ENCODE results near the gene LIPG. TPM values are rescaled to one million over a fixed set of nuclear protein-coding genes. Genes with fewer than 3 reads are reported as not detected.
"Not testable (repeated sequence)": the region's sequence is repeated elsewhere in the genome, so short reads cannot be mapped to it uniquely, and the experiment has no call there.

Gene LIPG
- total RNA-seq, 2 donors from 2014 or later, result not detected

DNA sequence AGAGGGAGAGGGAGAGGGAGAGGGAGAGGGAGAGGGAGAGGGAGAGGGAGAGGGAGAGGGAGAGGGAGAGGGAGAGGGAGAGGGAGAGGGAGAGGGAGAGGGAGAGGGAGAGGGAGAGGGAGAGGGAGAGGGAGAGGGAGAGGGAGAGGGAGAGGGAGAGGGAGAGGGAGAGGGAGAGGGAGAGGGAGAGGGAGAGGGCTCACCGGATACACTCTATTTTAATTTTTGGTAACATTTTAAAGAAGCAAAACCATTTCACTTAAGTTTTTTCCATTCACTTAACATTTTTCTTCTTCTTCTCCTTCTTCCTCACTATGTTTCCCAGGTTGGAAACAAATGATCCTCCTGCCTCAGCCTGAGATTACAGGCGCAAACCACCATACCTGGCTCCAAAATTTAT lies 17.2 kb downstream of the LIPG start:
- not testable (repeated sequence) for H3K36me3 Mint-ChIP-seq (ENCODE audit: low read depth); H3K4me3 Mint-ChIP-seq; H3K27ac Mint-ChIP-seq; H3K4me1 Mint-ChIP-seq; H3K27me3 Mint-ChIP-seq; H3K9me3 Mint-ChIP-seq; ATAC-seq (replicated peaks)

DNA sequence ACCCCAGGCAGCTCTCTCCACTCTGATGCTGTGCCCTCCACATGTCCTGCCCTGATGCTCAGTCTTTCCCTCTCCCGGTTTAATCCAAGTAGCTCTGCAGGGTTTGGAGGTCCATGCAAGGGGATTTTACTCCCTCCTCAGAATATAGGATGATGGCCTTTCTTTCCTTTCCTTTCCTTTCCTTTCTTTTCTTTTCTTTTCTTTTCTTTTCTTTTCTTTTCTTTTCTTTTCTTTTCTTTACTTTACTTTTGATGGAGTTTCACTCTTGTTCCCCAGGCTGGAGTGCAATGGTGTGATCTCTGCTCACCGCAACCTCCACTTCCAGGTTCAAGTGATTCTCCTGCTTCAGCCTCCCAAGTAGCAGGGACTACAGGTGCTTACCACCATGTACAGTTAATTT lies 17.7 kb downstream of the LIPG start:
- H3K4me3 Mint-ChIP-seq; H3K27me3 Mint-ChIP-seq; H3K4me1 Mint-ChIP-seq; H3K27ac Mint-ChIP-seq; H3K9me3 Mint-ChIP-seq; H3K36me3 Mint-ChIP-seq (ENCODE audit: low read depth); ATAC-seq (replicated peaks): not testable (repeated sequence)

DNA sequence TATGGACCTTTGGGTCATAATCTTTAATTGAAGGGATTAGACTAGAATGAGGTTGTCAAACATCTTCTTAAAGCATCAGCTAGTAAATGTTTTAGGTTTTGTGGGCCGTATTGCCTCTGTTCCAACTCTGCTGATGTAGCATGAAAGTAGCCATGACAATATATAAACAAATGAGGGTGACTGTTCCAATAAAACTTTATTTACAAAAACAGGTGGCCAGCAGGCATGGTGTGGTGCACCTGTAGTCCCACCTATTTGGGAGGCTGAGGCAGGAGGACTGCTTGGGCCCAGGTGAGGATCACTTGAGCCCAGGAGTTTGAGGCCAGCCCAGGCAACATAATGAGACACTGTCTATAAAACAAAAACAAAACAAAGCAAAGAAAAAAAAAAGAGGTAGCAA lies 18.4 kb downstream of the LIPG start:
- Mint-ChIP-seq H3K9me3 (no peaks in the 10 kb centered on the region), H3K27ac (no peak overlapping the region), H3K36me3 (ENCODE audit: low read depth) (no peaks in the 10 kb centered on the region), H3K4me3 (no peak overlapping the region), H3K4me1 (no peaks in the 10 kb centered on the region), H3K27me3 (peaks cover 6% of the 10 kb centered on the region)
- no peak for ATAC-seq (replicated peaks)

DNA sequence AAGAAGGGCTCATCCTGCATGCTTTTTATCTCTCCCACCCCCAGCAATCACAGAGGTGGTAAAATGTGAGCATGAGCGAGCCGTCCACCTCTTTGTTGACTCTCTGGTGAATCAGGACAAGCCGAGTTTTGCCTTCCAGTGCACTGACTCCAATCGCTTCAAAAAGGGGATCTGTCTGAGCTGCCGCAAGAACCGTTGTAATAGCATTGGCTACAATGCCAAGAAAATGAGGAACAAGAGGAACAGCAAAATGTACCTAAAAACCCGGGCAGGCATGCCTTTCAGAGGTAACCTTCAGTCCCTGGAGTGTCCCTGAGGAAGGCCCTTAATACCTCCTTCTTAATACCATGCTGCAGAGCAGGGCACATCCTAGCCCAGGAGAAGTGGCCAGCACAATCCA lies 19.5 kb downstream of the LIPG start:
- no peaks in the 10 kb centered on the region for H3K36me3 Mint-ChIP-seq (ENCODE audit: low read depth)
- no peaks in the 10 kb centered on the region for H3K4me1 Mint-ChIP-seq
- H3K27me3 Mint-ChIP-seq, result peaks cover 6% of the 10 kb centered on the region
- H3K27ac Mint-ChIP-seq, result no peak overlapping the region
- no peak overlapping the region for H3K4me3 Mint-ChIP-seq
- no peaks in the 10 kb centered on the region for H3K9me3 Mint-ChIP-seq
- ATAC-seq (replicated peaks), result no peak

DNA sequence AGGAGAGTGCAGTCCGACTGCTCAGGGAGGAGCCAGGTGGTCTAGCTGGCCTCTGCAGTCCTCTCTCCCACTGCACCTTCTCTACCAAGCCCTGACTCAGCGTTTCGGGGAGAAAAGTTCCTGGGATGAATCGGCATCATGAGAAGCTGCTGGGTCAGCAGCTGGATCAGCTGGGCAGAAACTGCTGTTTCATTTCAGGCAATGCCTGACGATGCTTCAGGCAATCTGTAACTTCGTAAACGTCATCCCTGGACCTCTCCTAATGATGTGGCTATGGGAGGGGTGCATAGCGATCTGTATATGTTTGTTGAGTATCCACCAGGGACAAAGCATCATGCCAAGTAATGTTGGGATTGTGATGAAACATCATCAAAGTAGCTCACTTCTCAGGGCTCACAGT lies 20.7 kb downstream of the LIPG start:
- peaks cover 8% of the 10 kb centered on the region for H3K27me3 Mint-ChIP-seq
- no peaks in the 10 kb centered on the region for H3K9me3 Mint-ChIP-seq
- H3K4me1 Mint-ChIP-seq, result no peaks in the 10 kb centered on the region
- H3K27ac Mint-ChIP-seq, result no peak overlapping the region
- no peak overlapping the region for H3K4me3 Mint-ChIP-seq
- ATAC-seq (replicated peaks), result no peak
- H3K36me3 Mint-ChIP-seq (ENCODE audit: low read depth), result no peaks in the 10 kb centered on the region

DNA sequence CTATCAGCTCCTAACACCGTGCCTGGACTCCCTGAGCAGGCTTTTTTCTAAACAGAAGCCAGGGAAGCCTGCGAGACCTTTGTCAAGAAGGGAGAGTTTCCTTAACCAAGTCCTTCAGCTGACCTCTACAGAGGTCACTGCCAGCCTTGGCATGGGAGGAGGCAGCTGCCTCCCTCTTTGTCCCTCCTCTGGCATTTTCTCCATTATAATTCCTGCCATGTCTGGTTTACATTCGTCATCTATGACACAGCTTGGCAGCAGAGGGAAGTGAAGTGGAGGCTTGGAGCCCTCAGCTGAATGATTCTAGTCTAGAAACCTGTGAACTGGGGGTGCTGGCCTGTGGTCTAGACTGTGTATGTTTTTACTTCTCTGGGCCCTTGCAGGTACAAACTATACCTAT lies 22.5 kb downstream of the LIPG start:
- peaks cover 10% of the 10 kb centered on the region for H3K27me3 Mint-ChIP-seq
- H3K4me3 Mint-ChIP-seq, result no peak overlapping the region
- no peak for ATAC-seq (replicated peaks)
- no peaks in the 10 kb centered on the region for H3K36me3 Mint-ChIP-seq (ENCODE audit: low read depth)
- H3K27ac Mint-ChIP-seq, result no peak overlapping the region
- H3K9me3 Mint-ChIP-seq, result no peaks in the 10 kb centered on the region
- H3K4me1 Mint-ChIP-seq, result no peaks in the 10 kb centered on the region

DNA sequence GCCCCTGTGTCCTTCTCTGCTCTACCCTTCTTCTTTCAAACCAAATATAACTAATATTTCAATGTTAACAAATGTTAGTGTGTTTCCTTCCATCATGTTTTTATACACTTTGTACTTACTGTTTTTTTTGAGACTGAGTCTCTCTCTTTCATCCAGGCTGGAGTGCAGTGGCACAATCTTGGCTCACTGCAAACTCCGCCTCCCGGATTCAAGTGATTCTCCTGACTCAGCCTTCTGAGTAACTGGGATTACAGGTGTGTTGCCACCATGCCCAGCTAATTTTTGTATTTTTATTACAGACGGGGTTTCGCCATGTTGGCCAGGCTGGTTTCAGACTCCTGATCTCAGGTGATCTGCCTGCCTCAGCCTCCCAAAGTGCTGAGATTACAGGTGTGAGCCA lies 23.1 kb downstream of the LIPG start:
- not testable (repeated sequence) for H3K27me3 Mint-ChIP-seq; H3K9me3 Mint-ChIP-seq; H3K36me3 Mint-ChIP-seq (ENCODE audit: low read depth); H3K4me3 Mint-ChIP-seq; ATAC-seq (replicated peaks); H3K27ac Mint-ChIP-seq; H3K4me1 Mint-ChIP-seq

DNA sequence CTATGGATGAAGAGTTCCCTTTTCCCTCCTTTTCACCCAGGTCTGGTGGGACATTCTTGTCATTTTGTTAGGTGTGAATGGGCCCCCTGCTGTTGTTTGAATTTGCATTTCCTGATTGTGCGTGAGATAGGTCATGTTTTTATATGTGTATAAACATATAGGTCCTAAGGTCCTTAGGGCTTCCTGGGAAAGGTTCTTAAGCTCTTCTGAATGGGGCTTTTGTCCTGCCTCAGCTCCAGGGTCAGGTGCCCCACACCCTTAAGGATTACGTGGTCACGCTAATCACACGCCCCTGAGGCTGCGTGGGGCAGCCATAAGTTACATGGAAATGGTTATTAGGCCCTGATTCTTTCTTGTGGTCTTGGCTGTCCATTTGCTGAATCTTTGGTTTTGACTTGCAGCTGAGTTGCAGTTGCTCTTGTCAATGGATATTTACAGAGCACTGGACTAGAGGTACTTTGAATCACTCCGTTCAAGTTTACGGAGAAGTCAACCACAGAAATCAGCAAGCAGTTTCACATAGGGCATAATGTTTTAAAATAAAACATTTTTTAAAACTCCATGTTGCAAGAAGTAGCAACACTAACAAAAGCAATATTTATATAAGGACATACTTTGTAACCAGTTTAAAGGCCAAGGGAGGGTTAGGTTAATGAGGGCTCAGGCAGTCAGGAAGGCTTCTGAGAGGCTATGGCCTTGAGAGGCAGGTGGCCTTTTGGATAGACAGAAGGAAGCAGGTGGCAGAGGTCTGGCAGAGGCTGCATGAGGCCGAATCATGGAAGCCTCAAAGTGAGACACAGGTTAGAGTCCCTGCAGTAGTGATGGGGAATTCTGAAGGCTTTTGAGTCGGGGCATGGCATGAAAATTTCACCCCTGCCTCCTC lies 24.2 kb downstream of the LIPG start:
- Mint-ChIP-seq H3K27me3 (peaks cover 10% of the 10 kb centered on the region), H3K36me3 (ENCODE audit: low read depth) (no peaks in the 10 kb centered on the region), H3K4me1 (no peaks in the 10 kb centered on the region), H3K27ac (no peak overlapping the region), H3K9me3 (no peaks in the 10 kb centered on the region), H3K4me3 (no peak overlapping the region)
- ATAC-seq (replicated peaks), result no peak

DNA sequence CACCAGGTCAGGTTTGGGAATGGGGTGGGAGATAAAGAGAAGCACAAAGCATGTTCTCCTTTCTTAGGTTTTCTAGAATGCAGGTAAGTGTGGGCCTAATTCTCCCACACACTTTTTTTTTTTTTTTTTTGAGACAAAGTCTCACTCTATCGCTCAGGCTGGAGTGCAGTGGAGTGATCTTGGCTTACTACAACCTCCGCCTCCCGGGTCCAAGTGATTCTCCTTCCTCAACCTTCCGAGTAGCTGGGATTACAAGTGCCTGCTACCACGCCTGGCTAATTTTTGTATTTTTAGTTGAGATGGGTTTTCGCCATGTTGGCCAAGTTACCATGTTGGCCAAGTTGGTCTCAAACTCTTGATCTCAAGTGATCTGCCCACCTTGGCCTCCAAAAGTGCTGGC lies 26.3 kb downstream of the LIPG start:
- H3K27ac Mint-ChIP-seq, result no peak overlapping the region
- H3K27me3 Mint-ChIP-seq, result peaks cover 6% of the 10 kb centered on the region
- no peak overlapping the region for H3K4me3 Mint-ChIP-seq
- H3K4me1 Mint-ChIP-seq, result no peaks in the 10 kb centered on the region
- ATAC-seq (replicated peaks), result no peak
- H3K36me3 Mint-ChIP-seq (ENCODE audit: low read depth), result no peaks in the 10 kb centered on the region
- H3K9me3 Mint-ChIP-seq, result no peaks in the 10 kb centered on the region

DNA sequence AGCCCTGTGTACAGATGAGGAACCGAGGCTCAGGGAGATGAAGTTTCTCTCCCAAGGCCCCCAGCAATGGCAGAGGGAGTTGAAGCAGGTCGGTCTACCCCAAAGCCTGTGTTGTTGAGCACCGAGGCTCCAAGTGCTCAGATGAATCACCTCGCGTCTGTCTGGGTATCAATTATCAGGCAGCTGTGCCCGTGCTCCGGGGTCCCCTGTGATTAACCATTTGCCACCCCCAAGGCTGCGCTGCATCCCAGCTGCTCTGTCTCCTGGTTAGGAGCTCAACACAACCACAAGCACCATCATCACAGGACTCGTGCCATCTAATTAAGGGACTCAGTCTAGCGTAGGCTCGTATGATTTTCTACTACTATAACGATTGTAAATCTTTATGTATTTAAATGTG lies 27.1 kb downstream of the LIPG start:
- Mint-ChIP-seq H3K9me3 (no peaks in the 10 kb centered on the region), H3K4me3 (no peak overlapping the region), H3K27ac (no peak overlapping the region), H3K36me3 (ENCODE audit: low read depth) (no peaks in the 10 kb centered on the region), H3K27me3 (peaks cover 7% of the 10 kb centered on the region), H3K4me1 (no peaks in the 10 kb centered on the region)
- no peak for ATAC-seq (replicated peaks)

DNA sequence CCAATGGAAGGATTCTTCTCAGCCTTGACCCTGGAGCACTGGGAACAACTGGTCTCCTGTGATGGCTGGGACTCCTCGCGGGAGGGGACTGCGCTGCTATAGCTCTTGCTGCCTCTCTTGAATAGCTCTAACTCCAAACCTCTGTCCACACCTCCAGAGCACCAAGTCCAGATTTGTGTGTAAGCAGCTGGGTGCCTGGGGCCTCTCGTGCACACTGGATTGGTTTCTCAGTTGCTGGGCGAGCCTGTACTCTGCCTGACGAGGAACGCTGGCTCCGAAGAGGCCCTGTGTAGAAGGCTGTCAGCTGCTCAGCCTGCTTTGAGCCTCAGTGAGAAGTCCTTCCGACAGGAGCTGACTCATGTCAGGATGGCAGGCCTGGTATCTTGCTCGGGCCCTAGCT lies 28.8 kb downstream of the LIPG start:
- Mint-ChIP-seq H3K27ac (no peak overlapping the region), H3K4me3 (no peak overlapping the region), H3K36me3 (ENCODE audit: low read depth) (no peaks in the 10 kb centered on the region), H3K9me3 (no peaks in the 10 kb centered on the region), H3K27me3 (peaks cover 10% of the 10 kb centered on the region), H3K4me1 (no peaks in the 10 kb centered on the region)
- ATAC-seq (replicated peaks), result no peak

DNA sequence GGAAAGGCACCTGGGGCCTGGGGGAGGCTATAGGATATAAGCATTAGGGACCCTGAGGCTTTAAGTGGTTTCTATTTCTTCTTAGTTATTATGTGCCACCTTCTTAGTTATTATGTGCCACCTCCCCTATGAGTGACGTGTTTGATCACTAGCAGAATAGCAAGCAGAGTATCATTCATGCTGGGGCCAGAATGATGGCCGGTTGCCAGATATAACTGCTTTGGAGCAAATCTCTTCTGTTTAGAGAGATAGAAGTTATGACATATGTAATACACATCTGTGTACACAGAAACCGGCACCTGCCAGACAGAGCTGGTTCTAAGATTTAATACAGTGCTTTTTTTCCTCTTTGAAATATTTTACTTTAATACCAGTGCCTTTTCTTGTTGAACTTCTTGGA lies 29.4 kb downstream of the LIPG start:
- H3K27ac Mint-ChIP-seq, result no peak overlapping the region
- H3K36me3 Mint-ChIP-seq (ENCODE audit: low read depth), result no peaks in the 10 kb centered on the region
- no peak overlapping the region for H3K4me3 Mint-ChIP-seq
- H3K27me3 Mint-ChIP-seq, result peaks cover 10% of the 10 kb centered on the region
- H3K9me3 Mint-ChIP-seq, result no peaks in the 10 kb centered on the region
- ATAC-seq (replicated peaks), result no peak
- no peaks in the 10 kb centered on the region for H3K4me1 Mint-ChIP-seq

DNA sequence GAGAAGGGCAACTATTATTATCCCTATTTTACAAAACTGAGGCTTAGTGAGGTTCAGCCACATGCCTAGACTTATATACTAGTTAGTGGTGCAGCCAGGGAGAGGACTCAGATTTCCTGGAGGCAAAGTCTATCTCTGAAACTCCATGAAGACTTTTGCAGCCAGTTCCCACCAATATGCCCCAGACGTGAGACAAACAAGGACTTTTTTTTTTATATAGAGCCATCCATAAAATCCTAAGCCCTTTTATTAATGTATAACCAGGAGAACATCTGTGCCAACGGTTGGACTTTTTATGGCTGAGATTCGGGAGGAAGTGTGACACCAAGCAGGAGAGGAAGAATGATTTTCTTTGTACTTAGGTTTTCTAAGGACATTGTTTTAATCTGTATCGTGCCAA lies 29.9 kb downstream of the LIPG start:
- no peak overlapping the region for H3K27ac Mint-ChIP-seq

DNA sequence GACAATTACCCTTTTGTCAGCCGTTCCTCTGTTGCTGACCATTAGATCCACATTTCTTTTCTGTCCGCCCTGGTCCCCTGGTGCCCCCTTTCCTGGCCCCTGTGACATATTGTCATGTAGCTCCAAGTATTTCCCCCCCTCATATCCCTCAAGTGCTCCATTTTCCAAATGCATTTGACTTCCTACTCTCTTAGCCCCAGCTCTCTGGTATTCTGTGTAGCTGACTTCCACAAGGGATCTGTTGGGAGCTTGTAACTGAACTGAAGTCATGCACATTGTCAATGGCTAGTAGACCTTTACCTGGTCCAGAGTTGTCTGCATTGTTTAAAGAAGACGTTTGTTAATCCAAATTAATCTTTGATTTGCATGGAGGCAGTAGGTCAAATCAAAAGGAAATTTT lies 34.8 kb downstream of the LIPG start:
- H3K27ac Mint-ChIP-seq, result no peak overlapping the region
- H3K27me3 Mint-ChIP-seq, result peaks cover 19% of the 10 kb centered on the region
- H3K4me3 Mint-ChIP-seq, result no peak overlapping the region
- no peak for ATAC-seq (replicated peaks)
- peaks cover 5% of the 10 kb centered on the region for H3K4me1 Mint-ChIP-seq
- no peaks in the 10 kb centered on the region for H3K36me3 Mint-ChIP-seq (ENCODE audit: low read depth)
- no peaks in the 10 kb centered on the region for H3K9me3 Mint-ChIP-seq

More for the DNA sequence above, 29.9 kb downstream of the LIPG start:
- Mint-ChIP-seq H3K4me1 (no peaks in the 10 kb centered on the region), H3K9me3 (no peaks in the 10 kb centered on the region), H3K36me3 (ENCODE audit: low read depth) (no peaks in the 10 kb centered on the region), H3K27me3 (peaks cover 10% of the 10 kb centered on the region), H3K4me3 (no peak overlapping the region)
- no peak for ATAC-seq (replicated peaks)

DNA sequence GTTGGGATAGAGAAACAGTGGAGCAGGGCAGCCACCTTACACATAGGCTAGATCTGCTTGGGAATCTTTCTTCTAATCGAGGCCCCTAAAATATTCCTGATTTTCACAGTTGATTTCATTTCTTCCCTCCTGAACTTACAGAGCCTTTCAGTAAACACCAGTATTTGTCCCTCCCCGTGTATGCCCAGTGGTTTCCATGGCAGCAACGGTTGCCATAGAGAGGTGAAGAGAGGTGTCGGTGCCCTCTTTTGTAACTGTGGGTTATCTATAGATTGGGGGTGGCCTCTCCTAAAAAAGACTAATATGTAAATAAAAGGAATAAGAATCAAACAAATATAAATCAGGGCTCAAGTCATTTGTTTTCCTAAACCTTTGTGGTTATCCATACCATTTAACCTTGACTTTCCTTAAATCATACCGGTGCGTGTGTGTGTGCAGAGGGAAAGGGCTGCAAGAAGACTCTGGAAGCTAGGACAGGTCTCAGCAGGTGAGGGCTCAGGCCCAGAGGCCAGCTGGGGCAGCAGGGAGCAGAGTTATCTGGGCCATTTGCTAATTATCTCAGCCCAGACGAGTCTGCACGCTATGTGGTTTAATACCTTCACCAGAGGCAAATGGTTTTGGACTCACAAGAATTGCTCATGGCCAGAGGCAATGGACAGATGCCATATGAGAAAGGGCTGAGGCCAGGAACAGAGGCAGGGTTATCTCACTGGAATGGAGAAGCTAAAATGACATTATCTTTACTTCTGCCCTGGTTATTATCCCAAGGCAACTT lies 35.5 kb downstream of the LIPG start:
- Mint-ChIP-seq H3K27ac (no peak overlapping the region), H3K27me3 (peaks cover 19% of the 10 kb centered on the region), H3K4me3 (no peak overlapping the region), H3K36me3 (ENCODE audit: low read depth) (no peaks in the 10 kb centered on the region), H3K4me1 (peaks cover 5% of the 10 kb centered on the region), H3K9me3 (no peaks in the 10 kb centered on the region)
- ATAC-seq (replicated peaks), result no peak

Data from activated T-helper 17 cell treated with anti-CD3 and anti-CD28 coated beads, Interleukin-2, amount 50 U/mL, for 72 hours (primary cell).